ENCODE measurements around the gene PSMA2. TPM values are rescaled to one million over a fixed set of nuclear protein-coding genes. Genes with fewer than 3 reads are reported as not detected.
A peak's percentile ranks its signal among the peaks of the same experiment; 100 is the strongest.

Gene PSMA2
- total RNA-seq, 1 donor from 2014 or later = 88.1 TPM

DNA sequence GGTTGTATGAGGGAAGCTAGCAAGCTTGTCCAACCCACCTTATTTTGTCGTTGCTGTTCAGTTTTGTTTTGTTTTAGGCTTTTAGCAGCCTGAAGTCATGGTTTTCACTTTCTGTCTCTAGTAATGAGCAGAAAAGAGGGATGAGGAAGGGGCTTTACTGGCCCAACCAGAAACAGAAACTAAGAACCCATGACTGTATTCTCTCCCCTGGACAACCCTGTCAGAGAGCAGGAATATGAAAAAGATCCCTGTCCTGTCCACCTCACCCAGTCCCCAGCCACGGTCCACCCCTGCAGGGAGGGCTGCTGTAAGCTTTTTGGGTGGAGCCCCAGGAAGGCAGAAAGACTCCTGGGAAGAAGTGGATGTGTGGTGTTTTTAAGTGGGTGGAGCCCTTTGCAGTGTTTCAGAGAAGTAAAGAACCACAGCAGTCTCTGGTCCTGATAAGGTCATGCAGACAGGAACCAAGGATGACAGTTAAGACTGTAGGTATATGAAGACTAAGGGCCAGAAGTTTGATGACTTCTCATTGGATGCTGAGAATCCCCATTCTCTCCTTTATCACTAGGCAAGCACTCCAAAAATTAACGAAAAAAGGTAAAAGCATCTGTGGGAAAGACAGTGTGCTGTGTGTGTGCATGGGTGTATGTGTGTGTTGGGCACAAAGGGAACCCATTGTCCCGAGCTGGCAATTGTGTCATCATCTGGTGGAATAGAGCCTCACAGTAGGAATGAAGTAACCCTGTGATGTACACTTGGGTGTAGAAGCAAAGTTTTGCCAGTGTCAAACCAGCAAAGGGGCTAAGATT is 14.1 kb upstream of the PSMA2 start:
- DNase-seq = no peak
- Mint-ChIP-seq H3K27ac (no peak overlapping the region), H3K36me3 (ENCODE audit: low read depth) (no peaks in the 10 kb centered on the region), H3K4me3 (no peak overlapping the region), H3K4me1 (peaks cover 6% of the 10 kb centered on the region), H3K9me3 (no peaks in the 10 kb centered on the region), H3K27me3 (peaks cover 5% of the 10 kb centered on the region)
- CTCF ChIA-PET = interaction anchor here (1.1 kb wide), 1 partner anchor 315 kb away, joined by 4 read pairs; no protein-coding TSS in a partner anchor
- no peak for ATAC-seq (ENCODE audit: low read depth)
- POLR2A ChIA-PET = interaction anchor here (0.6 kb wide), 1 partner anchor 776 kb away, joined by 4 read pairs; no protein-coding TSS in a partner anchor
- TF ChIP-seq, protein P1, sequence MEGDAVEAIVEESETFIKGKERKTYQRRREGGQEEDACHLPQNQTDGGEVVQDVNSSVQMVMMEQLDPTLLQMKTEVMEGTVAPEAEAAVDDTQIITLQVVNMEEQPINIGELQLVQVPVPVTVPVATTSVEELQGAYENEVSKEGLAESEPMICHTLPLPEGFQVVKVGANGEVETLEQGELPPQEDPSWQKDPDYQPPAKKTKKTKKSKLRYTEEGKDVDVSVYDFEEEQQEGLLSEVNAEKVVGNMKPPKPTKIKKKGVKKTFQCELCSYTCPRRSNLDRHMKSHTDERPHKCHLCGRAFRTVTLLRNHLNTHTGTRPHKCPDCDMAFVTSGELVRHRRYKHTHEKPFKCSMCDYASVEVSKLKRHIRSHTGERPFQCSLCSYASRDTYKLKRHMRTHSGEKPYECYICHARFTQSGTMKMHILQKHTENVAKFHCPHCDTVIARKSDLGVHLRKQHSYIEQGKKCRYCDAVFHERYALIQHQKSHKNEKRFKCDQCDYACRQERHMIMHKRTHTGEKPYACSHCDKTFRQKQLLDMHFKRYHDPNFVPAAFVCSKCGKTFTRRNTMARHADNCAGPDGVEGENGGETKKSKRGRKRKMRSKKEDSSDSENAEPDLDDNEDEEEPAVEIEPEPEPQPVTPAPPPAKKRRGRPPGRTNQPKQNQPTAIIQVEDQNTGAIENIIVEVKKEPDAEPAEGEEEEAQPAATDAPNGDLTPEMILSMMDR (IDR thresholded peaks at IDR 0.05) = no peak
- intact Hi-C loops (cut with micrococcal nuclease) = loop anchor here (10.0 kb wide), 1 partner anchor 509 kb away; no protein-coding TSS in a partner anchor

DNA sequence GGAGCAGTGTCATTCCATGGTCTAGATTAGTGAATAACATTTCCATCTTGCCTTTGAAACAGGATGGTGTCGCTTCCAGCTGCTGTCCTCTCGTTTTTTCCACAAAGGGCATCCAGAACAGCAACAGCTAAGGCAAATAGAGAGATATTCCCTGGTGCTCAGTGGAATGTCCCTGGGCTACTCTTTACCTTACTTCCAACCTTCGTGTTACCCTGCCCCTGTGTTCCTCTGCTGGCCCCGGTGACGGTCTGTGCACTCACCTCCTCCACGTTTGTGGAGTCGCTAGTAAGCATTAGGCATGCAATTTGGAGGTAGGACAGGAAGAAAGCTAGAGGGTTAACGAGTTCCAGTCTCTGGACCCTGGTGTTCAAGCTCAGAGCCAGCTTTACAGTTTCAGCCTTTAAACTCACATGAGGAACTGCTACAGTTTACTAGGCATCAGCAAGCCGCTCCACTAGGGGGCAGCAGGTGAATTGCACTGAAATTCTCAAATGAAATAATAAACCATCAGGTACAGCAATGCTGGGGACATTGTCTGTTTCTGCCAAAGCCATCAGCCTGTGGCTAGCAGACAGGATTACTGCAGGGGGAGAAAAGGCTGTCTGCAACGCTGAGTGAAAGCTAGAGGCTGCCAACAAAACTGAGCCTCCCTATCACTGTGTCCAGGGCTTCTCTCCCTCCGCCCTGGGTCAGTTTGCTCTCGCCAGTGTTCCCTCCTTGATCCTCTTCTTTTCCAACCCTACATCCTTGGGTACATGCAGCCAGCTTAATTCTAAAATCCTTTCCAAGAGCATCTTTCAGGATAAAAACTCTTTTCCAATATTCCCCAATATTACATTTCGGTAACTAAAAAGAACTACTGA is 9.2 kb upstream of the PSMA2 start:
- Mint-ChIP-seq H3K27me3 (no peaks in the 10 kb centered on the region), H3K4me1 (peaks cover 6% of the 10 kb centered on the region), H3K4me3 (no peak overlapping the region), H3K27ac (no peak overlapping the region), H3K36me3 (ENCODE audit: low read depth) (peaks cover 37% of the 10 kb centered on the region), H3K9me3 (no peaks in the 10 kb centered on the region)
- POLR2A ChIA-PET = interaction anchor here (1.5 to 1.8 kb wide), 2 partner anchors 9 to 641 kb away, joined by 4 to 5 read pairs; partner anchors contain the start of genes MRPL32, PSMA2 and STK17A
- TF ChIP-seq, protein P1 (IDR thresholded peaks at IDR 0.05) = peak; percentile 80
- ATAC-seq (ENCODE audit: low read depth) = peak; percentile 57
- DNase-seq = peak; percentile 51
- CTCF ChIA-PET = interaction anchor here (0.6 to 2.8 kb wide), 19 partner anchors 9 to 897 kb away, joined by 3 to 24 read pairs (median 4); partner anchors contain the start of genes MRPL32, PSMA2 and STK17A
- intact Hi-C loops (cut with micrococcal nuclease) = loop anchor here (1.0 to 10.0 kb wide), 5 partner anchors 167 to 898 kb away; no protein-coding TSS in a partner anchor

DNA sequence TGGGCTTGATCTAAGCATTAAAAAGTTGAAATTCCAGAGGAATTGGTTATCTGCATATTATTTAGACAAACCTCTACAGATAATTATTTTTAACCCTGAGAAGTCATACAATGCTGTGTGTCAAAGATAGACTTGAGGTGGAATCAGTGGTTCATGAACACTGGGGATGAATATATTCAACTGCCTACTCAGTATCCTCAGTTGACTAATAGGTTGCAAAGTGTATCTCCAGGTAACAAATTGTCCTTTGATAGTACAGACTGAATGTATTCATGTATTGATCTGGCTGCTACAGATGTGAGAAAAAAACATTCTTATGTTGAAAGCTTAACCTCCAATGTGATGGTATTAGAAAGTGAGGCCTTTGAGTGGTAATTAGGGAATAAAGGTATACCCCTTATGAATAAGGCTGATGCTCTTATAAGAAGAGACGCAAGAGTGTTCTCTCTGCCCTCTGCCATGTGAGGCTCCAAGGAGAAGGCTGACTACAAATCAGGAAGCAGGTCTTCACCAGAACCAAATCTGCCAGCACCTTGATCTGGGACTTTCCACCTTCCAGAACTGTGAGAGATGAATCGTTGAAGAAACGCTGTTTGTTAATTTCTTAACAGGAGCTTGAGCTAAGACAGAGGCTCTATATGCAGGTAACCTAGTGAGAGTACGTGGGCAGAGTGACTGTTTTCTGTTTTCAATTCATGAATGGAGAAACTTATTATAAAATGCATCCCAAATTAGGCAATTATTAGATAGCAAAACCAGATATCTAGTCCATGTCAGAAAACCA is 7.7 kb upstream of the PSMA2 start:
- ChIA-PET POLR2A (no interaction called here), CTCF (interaction anchor here (1.3 to 2.8 kb wide), 2 partner anchors 10 to 322 kb away, joined by 5 to 24 read pairs; no protein-coding TSS in a partner anchor)
- DNase-seq = no peak
- Mint-ChIP-seq H3K27me3 (no peaks in the 10 kb centered on the region), H3K4me1 (peaks cover 4% of the 10 kb centered on the region), H3K27ac (peak overlapping the region; percentile 4), H3K4me3 (no peak overlapping the region), H3K9me3 (no peaks in the 10 kb centered on the region), H3K36me3 (ENCODE audit: low read depth) (peaks cover 47% of the 10 kb centered on the region)
- ATAC-seq (ENCODE audit: low read depth) = no peak
- intact Hi-C loops (cut with micrococcal nuclease) = loop anchor here (10.0 kb wide), 1 partner anchor 515 kb away; no protein-coding TSS in a partner anchor
- TF ChIP-seq, protein P1 (IDR thresholded peaks at IDR 0.05) = no peak

DNA sequence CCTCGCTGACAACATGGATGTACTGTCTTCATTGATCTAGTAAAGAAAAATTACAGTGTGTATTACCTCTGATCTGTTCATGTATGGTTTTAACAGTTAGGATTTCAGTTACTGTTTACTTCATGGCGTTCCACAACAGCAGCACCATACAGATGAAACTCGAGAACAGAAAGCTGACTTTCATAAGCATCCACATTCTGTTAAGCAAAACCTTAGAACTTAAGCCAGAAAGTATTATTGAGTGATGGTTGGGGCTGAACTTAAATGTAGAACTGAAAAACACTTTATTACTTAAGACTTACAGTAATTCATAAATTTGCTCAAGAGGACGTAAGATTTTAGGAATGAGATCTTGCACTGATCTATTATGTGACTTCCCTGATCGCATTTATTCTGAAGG is 3.9 kb upstream of the PSMA2 start:
- CTCF ChIA-PET = interaction anchor here (0.6 to 1.9 kb wide), 4 partner anchors 8 to 764 kb away, joined by 3 to 5 read pairs (median 4); no protein-coding TSS in a partner anchor
- Mint-ChIP-seq H3K4me1 (peaks cover 32% of the 10 kb centered on the region), H3K27me3 (no peaks in the 10 kb centered on the region), H3K27ac (no peak overlapping the region), H3K36me3 (ENCODE audit: low read depth) (peaks cover 64% of the 10 kb centered on the region), H3K4me3 (no peak overlapping the region), H3K9me3 (no peaks in the 10 kb centered on the region)
- no peak for ATAC-seq (ENCODE audit: low read depth)
- POLR2A ChIA-PET = no interaction called here
- TF ChIP-seq, protein P1 (IDR thresholded peaks at IDR 0.05) = no peak
- DNase-seq = no peak
- intact Hi-C loops (cut with micrococcal nuclease) = no loop called here
